Left lobe of liver (tissue), 2 donors: ENCODE measurements around the gene CAMSAP1. TPM values are rescaled to one million over a fixed set of nuclear protein-coding genes. Genes with fewer than 3 reads are reported as not detected.

Experiments used
- ATAC-seq: fragments of 200-7000 bp; cut with Tn5 transposase; one replicate; pipeline ENCODE4 v1.9.1; 2020; ENCODE audit warnings: mild to moderate bottlenecking, moderate library complexity
- DNase-seq: peaks from one replicate; pipeline ENCODE4 v3.0.0-alpha.2; 2020; ENCODE audit warnings: low spot score
- total RNA-seq: library from RNA; stranded (reverse); gene quantifications from one replicate; pipeline ENCODE4 v1.2.1, GENCODE V29; 2021
- donor health status: DM: no; HTN: no; CAD: no; lungs with moderate emphysema.
- donor health status: DM: no; HTN: yes; CAD: no.

Gene CAMSAP1
- total RNA-seq, 1 donor from 2014 or later = 10.7 TPM

DNA sequence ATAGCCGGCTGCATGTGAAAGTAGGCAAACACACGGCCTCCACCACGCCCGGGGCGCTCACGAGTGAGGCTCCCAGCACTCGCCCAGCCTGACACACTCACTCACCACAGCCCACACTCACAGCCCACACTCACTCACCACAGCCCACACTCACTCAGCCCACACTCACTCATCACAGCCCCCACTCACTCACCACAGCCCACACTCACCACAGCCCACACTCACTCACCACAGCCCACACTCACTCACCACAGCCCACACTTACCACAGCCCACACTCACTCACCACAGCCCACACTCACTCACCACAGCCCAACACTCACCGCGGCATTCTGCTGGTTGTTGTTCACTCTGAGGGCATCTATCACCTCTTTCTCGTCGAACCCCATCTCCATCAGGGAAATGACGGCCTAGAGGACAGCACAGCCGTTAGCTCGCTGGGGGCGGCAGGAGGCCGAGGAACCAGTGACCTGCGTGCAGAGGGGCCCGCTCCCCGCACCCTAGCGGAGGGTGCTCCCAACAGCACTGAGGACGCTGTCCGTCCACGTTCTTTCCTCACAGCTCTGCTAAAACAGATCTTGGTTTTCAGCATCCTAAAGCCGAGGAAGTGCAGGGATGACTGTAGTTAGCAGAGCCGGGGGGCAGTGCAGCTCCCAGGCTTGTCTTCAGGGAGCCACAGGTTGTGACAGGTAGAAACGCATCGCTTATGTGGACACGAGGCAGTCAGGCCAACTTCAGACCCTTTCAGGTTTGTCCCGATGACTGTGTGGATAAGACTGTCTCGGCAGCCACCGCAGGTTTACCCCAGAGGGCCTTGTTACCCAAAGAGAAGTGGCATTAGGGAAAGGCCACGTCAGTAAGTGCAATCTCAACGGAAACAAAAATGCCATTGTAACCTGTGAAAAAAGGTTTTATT, 32.3 kb upstream of the CAMSAP1 start:
- DNase-seq = no peak
- no peak for ATAC-seq

DNA sequence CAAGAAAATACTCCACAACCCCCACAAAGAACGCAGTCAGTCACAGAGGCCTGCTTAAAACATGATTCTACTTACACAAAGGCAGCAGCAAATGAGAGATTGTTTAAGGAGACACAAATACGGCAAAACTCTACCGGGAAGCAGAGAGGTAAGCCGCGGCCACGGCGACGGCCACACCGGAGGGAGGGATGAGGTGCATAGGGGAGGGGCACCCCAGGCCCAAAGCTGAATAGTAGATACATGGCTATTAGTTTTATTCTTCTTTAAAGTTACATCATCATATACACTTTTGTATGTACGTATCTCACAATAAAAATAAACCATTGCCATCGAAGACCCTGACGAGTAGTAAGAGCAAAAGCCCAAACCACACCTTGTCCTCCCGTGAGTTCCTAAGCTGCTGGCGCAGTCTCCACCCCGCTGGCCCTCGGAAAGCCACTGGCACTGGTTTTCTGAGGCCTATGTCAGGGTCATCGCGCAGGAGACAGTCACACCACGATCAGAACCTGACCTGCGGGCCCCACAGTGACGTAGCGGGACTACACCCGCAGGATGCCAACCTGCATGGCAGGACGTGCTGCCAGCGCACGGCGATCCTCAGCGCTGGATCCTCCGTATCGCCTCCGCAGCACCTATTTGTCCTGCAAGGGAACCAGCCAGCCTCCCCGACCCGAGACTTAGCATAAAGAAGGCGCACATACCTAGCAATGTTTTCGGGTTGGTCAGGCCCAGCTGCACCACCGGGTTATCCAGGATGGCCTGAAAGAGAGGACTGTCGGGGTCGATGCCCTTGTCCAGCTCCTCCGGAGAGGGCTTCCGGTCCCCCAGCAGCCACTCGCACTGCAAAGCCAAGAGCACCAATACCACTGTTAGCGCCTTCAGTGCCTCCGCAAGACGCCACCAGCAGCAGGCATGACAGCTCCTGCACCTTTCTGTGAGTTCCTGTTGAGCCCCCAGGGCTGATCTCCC, 30.5 kb upstream of the CAMSAP1 start:
- ATAC-seq (no peak), DNase-seq (no peak)

DNA sequence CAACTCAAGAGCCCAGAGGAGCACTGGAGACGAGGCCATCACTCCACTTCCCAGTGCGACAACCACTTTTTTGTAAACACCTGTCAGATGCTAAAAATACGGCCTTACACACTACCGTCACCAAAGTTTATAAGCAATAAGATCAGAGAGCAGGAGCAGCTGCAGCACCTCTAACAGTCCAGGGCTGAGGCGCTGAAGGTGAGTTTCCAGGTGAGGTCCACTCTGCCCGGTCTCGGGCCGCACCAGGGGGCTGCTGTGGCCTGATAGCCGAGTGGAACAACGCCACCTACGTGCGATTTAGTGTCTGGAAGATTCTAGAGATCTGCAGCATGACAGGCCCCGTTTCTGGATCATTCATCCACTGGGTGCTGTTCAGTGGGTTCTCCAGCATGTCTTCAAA, 25.8 kb upstream of the CAMSAP1 start:
- DNase-seq (no peak), ATAC-seq (no peak)

DNA sequence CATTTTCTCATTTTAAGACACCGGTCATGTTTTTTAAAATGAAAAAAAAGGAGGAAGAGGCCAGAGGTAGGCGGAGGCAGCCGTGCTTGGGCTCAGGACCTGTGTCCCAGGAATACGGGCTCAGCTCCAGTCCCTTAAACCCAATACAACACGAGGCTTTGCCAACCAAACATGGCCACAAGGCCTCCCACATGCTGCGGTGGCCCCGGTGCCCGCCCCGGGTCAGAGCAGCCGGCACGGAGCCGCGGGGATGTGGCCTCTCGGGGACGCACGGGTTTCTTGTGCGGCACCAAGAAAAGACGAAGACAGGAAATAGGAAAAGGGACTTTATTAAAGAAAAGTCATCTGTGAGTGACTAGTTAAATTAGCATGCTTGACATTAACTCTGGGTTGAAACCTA, 25.3 kb upstream of the CAMSAP1 start:
- ATAC-seq = no peak
- no peak for DNase-seq

DNA sequence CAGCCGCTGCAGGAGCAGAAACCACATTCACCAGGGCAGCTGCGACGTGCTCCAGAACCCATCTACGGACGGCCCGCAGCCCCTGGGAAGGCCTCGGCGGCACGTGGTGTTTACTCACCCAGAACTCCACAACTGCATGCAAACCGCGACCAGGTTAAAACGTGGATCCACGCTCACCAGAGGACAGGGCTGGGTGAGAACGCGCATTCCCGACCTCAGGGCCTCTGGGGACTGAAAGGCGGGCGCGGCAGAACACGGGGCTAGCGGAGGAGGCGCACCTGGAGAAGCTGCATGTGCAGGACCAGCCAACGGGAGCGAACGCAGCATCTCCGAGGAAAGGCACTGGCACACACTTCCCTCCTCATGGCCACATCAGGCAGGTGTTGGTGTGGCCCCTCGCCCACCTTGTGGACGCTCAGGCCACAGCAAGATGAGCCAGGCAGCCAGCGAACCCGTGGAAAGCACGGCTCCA, 24.0 kb upstream of the CAMSAP1 start:
- ATAC-seq = no peak
- DNase-seq = no peak

DNA sequence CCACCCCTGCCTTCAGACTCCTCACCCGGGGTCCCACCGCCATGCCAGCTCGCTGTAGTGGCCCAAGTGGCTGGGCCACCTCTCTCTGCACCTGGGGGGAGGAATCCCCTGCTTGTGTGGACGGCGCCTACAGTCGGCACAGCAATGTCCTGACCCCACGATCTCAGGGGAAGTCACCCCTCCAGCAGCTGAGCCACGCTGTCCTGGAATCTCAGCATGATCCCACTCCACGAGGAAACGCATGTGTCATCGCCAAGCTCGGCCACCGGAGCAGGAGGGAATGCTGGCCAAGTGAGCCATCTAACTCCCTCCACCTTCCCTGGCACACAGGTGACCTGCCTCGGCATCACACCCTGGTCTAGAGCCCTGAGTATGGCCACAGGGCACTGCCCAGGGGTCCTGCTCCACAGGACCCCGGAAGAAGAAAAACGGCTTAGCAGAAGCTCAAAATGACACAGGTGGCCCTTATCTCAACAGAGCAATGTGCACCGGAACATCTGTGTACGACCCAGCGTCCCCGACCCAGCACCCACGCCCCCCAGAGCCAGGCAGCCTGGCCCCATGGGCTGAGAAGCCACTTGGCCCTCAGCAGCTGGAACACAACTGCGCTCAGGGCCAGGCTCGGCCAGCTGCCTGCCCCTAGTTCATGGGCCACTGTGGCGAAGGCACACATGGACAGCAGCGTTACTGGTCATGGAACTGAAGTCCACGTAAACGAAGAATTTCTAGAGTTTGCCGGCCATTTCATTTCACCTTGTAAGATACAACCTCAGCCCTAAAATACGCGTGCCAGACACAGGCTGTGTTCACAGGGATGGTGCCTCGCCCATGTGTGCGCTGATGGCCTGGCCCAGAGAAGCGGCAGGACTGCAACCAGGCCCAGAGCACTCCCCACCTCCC, 23.4 kb upstream of the CAMSAP1 start:
- DNase-seq = no peak

DNA sequence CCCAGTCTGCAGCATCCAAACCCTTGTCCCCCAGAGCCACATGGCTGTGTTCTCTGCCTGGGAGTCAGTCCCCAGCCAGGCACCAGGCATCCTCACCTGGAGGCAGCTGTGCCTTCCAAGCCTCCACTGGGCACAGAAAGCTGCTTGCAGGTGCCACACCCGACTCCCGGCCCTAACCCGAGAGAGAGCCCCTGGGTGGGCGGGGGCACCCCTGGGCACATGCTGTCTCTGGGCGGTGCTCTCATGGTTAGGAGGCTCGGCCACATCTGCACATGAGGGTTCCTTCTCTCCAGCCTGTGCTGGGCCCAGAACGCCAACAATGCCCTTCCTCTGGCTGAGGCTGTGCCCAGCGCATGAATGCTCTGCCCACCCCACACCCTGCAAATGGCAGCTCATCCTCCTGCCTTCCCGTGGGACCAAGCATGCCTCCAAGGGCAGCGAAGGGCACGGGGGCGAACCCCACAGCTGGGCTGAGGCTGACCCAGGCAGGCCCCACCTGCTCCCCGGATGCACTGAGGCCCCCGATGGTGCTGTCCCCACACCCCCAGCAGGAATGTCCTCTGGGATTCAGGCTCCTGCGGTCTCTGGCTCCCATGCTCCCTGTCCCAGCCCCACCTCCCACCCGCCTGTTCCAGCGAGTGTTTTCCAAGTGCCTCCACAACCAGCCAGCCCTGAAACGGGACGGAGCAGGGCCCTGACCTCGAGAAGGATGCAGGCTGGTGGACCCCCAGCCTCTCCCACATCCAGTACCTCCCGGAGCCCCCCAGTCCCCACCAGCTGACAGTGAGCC, 22.5 kb upstream of the CAMSAP1 start:
- ATAC-seq = no peak
- no peak for DNase-seq

More for the DNA sequence above, 23.4 kb upstream of the CAMSAP1 start:
- ATAC-seq = no peak

DNA sequence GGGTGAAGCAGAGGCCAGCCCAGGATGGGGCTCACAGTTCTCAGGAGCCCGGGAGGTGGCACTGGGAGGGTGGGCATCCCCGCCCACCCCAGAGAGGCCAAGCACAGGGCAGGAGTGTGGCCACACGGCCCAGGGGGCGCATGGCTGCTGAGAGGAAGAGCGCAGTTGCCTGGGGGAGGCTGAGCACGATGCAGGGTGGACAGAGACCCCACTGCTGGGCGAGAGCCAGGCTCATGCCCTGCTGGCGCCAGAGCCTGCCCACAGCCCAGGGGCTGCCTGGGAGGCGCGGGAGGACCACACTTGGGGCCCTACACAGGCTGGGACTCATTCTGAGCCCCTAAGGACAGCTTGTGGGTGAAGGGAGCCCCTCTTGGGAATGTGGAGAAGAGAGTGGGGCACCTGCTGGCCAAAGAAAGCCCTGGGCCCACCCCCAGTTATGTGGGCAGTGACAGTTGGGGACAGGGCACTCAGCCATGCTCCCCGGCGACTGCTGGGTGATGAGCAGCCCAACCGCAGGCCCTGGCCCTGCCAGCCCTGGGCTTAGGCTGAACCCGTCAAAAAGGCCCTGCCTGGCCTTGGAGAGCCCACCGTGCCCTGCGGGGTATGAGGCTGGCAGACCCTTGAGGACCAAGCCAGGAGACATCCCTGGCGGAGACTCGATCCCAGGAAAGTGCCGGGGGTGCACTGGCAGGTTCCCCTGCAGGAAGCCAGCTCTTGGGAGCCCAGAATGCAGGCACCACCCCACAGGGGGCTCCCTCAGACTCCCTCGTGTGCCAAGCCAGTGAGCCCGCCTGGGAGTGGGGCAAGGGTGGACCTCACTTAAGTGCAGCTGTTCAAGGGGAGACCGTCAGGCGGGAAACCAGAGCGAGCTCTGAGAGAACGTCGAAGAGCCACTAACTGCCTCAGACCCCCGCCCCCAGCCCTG, 21.6 kb upstream of the CAMSAP1 start:
- no peak for DNase-seq

DNA sequence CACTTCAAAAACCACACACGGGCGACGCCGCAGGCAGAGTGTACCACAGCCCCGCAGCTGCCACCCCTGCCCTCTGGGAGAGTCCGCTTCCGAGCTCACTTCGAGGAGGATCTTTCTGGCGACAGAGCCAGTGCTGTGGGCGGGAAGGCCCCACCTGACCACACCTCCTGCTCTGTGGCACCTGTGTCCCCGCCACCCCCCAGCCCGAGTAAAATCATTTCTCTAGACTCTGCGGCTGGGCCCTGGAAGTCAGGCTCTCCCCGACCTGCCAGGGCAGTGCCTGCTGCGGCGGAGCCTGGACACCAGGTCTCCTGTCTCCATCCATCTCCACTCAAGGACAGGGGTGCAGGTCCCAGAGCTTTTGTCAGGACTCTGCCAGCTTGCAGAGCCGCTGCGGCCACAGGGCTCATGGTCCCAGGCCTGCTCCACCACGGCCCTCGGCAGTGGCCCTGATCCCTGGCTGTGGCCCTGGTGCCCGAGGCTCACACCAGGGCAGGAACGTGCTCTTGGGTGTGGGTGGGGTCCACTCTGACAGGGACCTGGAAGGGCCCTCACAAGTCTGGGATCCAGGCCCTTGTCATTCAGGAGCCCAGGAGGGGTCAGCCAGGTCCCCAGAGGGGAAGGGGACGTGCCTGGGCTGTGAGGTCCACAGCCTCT, 20.9 kb upstream of the CAMSAP1 start:
- ATAC-seq (no peak), DNase-seq (no peak)

More for the DNA sequence above, 21.6 kb upstream of the CAMSAP1 start:
- ATAC-seq = no peak

DNA sequence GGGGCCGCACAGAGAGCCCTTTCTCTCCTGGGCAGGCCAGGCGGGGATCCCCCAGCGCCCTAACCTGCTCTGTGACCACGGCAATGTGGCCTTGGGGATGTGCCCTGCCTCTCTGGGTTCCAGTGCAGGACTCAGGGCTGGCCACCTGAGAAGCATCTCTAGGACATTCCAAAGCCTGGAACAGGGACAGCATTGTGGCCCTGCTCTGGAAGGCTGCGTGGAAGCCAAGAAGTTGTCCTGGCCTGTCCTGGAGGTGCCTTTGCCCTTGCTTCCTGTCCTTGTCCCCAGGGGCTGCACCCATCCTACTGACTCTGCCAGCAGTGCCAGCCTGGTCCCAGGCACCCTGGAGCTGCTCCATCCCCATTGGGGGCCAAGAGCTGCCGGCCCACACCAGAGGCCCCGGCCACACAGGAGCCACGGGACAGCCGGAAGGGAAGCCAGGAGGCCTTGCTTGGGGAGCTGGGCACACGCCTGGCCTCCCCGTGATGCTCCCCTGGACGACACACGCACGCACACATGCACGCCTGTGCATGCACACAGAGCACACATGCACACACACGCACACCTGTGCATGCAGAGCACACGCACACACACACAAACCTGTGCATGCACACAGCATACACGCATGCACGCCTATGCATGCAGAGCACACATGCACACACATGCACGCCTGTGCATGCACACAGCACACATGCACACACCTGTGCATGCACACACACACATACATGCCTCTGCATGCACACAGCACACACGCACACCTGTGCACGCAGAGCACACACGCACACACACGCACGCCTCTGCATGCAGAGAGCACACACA, 20.1 kb upstream of the CAMSAP1 start:
- DNase-seq = no peak
- no peak for ATAC-seq

DNA sequence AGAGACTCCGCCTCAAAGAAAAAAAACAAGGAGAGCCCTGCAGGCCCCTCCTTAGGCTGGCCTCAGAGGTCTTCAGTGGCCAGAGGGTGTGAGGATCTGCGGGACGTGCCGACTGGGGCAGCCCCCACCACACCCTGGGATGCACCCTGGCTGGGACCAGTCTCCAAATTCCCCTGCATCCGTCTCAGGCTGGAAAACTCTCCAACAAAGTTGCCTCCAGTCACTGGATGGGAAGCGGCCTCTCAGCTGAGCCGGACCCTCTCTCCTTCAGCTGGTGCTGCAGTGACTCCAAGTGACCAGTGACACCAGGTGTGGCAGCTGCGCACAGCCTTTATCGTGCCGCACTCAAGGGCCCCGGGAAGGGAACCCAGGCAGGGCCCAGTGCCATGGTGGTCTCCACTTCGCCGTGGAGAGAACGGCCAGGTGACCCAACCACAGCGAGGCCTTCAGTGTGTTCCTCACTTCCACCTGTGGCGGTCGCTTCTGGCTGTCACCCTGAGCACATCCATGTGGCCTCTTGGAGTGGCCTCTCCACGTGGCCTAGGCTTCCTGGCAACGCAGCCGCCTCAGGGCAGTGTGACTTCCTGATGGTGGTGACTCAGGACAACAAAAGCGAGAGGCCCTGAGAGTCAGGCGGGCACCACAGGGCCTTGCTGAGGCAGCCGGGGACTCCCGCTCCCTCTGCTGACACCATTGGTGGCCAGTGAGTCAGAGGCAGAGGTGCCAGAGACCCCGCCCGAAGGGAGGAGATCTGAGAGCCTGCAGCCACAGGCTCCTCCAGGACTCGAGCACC, 19.3 kb upstream of the CAMSAP1 start:
- ATAC-seq = peak; percentile 20
- DNase-seq = no peak

DNA sequence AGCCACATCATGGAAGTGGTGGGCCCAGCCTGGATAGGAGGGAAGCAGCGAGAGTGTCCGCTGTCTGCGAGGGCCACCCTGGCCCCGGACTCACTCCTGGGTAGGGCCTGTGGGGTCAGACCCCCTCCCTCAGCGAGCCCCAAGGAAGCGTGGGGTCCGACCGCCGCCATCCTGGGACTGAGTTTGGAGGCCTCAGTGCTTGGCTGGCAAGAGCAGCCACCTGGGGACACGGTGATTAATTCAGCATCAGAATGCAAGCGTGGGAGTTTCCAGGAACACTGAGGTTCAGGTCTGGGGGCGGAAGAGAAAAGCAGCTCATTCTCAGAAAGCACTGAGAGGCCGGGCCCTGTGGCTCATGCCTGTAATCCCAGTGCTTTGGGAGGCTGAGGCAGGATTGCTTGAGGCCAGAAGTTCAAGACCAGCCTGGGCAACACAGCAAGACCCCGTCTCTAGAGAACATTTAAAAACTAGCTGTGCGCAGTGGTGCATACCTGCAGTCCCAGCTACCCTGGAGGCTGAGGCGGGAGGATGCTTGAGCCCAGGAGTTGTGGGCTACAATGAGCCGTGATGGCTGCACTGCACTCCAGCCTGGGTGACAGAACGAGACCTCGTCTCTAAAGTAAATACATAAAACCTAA, 18.3 kb upstream of the CAMSAP1 start:
- no peak for DNase-seq
- ATAC-seq = no peak

DNA sequence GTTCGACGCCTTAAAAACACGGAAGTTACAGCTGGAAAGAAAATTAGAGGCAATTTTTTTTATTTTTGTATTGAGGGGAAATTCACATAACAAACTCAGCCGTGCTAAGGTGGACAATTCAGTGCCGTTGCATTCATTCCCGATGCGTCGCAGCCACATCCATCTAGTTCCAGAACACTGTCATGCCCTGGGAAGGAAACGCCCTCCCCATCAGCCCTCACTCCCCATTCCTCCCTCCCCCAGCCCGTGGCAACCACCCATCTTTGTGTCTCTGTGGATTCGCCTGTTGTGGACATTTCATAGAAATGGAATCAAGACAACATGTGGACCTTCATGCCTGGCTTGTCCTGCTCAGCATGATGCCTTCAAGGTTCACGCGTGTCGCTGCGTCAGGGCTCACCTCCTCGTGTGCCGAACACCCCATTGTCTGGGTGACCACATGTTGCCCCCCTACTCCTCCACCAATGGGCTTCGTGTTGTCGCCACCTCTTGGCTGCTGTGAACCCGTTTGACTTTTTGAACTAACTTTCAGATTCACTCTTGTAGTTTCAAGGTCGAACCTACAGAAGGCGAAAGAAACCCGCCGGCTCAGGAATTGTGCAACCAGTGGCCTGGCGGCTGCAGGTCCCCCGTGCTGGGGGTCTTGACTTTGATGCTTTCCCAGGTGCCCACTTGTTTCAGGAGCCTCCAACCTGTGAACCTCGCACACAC, 17.4 kb upstream of the CAMSAP1 start:
- DNase-seq (no peak), ATAC-seq (no peak)

DNA sequence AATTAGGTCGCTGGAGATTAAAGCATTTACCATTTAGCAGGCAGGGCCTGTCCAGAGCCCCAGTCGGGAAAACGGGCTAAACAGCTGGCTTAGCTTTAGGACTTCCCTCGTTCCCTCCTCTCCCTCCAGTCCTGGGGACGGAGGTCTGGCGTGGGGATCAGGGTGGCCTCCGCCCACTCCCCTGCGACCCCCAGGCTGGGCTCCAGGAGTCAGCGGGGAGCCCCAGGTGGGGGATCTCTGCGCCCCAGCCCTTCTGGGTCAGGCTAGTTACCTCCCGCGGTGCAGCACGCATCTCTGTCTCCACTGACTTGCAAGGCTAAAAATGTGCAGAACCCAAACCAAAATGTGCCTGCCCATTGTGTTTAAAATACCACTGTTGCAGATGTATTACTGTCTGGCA, 16.2 kb upstream of the CAMSAP1 start:
- no peak for ATAC-seq
- no peak for DNase-seq

DNA sequence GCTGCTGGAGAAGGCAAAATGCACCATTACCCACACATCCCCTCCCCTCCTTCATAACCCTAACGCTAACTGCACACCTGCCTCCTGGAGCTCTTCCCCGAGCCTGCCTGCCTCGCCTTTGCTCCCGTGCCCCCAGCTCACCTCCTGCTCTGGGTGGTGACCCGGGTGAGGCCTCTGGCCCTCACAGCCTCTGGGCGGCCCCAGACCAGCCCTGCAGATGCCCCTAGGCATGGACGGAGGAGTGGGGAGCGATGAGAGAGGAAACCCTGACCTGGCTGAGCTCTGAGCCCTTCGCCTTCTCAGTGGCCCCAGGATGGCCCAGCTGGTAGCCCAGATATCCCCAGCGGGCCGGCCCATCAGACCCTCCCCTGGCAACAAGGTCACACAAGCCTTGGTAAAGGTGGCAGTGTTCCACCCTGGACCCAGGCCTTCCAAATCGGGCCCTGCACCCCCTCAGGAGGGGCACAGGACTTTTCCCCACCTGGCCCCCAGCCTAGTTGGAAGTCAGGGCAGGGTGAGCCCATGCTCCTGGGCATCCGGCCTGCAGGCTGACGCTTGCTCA, 14.5 kb upstream of the CAMSAP1 start:
- DNase-seq (no peak), ATAC-seq (no peak)
